DND-41 (cell line): Measurements from ENCODE around the gene GABRR2.

Source experiments
- EZH2 ChIP-seq: IDR thresholded peaks from 3 replicates; pipeline ENCODE4 v1.6.1; 2012; ENCODE audit warnings: borderline replicate concordance, low read depth, mild to moderate bottlenecking, moderate library complexity, low read length, inconsistent platforms; ENCODE audit not compliant: severe bottlenecking
- TF ChIP-seq, protein P1 (sequence below): IDR thresholded peaks from 2 replicates; pipeline ENCODE4 v1.5.1; 2012; ENCODE audit warnings: borderline replicate concordance, low read length, moderate library complexity, mild to moderate bottlenecking; ENCODE audit not compliant: poor library complexity, severe bottlenecking; ENCODE audit errors: extremely low read depth

GRCh38 chr6:89335164-89335563, 20.1 kb upstream of the GABRR2 start:
- TF ChIP-seq, protein P1, sequence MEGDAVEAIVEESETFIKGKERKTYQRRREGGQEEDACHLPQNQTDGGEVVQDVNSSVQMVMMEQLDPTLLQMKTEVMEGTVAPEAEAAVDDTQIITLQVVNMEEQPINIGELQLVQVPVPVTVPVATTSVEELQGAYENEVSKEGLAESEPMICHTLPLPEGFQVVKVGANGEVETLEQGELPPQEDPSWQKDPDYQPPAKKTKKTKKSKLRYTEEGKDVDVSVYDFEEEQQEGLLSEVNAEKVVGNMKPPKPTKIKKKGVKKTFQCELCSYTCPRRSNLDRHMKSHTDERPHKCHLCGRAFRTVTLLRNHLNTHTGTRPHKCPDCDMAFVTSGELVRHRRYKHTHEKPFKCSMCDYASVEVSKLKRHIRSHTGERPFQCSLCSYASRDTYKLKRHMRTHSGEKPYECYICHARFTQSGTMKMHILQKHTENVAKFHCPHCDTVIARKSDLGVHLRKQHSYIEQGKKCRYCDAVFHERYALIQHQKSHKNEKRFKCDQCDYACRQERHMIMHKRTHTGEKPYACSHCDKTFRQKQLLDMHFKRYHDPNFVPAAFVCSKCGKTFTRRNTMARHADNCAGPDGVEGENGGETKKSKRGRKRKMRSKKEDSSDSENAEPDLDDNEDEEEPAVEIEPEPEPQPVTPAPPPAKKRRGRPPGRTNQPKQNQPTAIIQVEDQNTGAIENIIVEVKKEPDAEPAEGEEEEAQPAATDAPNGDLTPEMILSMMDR = no peak
- no peak for TF ChIP-seq EZH2
